ENCODE data around the gene PAPPA.

PAPPA gene

GRCh38 chr9:116436121-116436520, 282.5 kb downstream of the PAPPA start:
- H3K4me1 ChIP-seq (ENCODE audit: control insufficient read depth in 1 of 2, insufficient read depth in 2 of 2, low read length in 2 of 2): no peaks in the 10 kb centered on the region
- no peaks in the 10 kb centered on the region for H3K27me3 ChIP-seq (ENCODE audit: low read depth, low read length)
- no peaks in the 10 kb centered on the region for H3K9me3 ChIP-seq (ENCODE audit: control insufficient read depth in 1 of 2, low read length in 2 of 2)
- peaks cover 5 to 16% of the 10 kb centered on the region in 2 donors for H3K36me3 ChIP-seq (ENCODE audit: control insufficient read depth in 1 of 2, insufficient read depth in 2 of 2, low read length in 2 of 2)
- H3K27ac ChIP-seq (ENCODE audit: low read length): no peak overlapping the region
- H3K4me3 ChIP-seq (ENCODE audit: low read depth in 1 of 2, low read length in 2 of 2): no peak overlapping the region

- H3K36me3 ChIP-seq (ENCODE audit: control insufficient read depth in 1 of 2, insufficient read depth in 2 of 2, low read length in 2 of 2): peaks cover 10 to 16% of the 10 kb centered on the region in 2 donors
- no peaks in the 10 kb centered on the region for H3K9me3 ChIP-seq (ENCODE audit: control insufficient read depth in 1 of 2, low read length in 2 of 2)
- no peaks in the 10 kb centered on the region for H3K27me3 ChIP-seq (ENCODE audit: low read depth, low read length)
- no peak overlapping the region for H3K27ac ChIP-seq (ENCODE audit: low read length)
- no peak overlapping the region for H3K4me3 ChIP-seq (ENCODE audit: low read depth in 1 of 2, low read length in 2 of 2)
- no peaks in the 10 kb centered on the region for H3K4me1 ChIP-seq (ENCODE audit: control insufficient read depth in 1 of 2, insufficient read depth in 2 of 2, low read length in 2 of 2)
Measured at GRCh38 chr9:116437411-116438370, 284.1 kb downstream of the PAPPA start.

GRCh38 chr9:116442528-116442927, 288.9 kb downstream of the PAPPA start:
- no peak overlapping the region for H3K4me3 ChIP-seq (ENCODE audit: low read depth in 1 of 2, low read length in 2 of 2)

GRCh38 chr9:116447934-116448333, 294.3 kb downstream of the PAPPA start:
- H3K36me3 ChIP-seq (ENCODE audit: control insufficient read depth in 1 of 2, insufficient read depth in 2 of 2, low read length in 2 of 2): no peaks in the 10 kb centered on the region
- no peak overlapping the region for H3K27ac ChIP-seq (ENCODE audit: low read length)
- no peak overlapping the region for H3K4me3 ChIP-seq (ENCODE audit: low read depth in 1 of 2, low read length in 2 of 2)
- H3K4me1 ChIP-seq (ENCODE audit: control insufficient read depth in 1 of 2, insufficient read depth in 2 of 2, low read length in 2 of 2): no peaks in the 10 kb centered on the region
- no peaks in the 10 kb centered on the region for H3K9me3 ChIP-seq (ENCODE audit: control insufficient read depth in 1 of 2, low read length in 2 of 2)
- no peaks in the 10 kb centered on the region for H3K27me3 ChIP-seq (ENCODE audit: low read depth, low read length)

More at GRCh38 chr9:116442528-116442927, 288.9 kb downstream of the PAPPA start:
- no peaks in the 10 kb centered on the region for H3K9me3 ChIP-seq (ENCODE audit: control insufficient read depth in 1 of 2, low read length in 2 of 2)
- no peaks in the 10 kb centered on the region for H3K27me3 ChIP-seq (ENCODE audit: low read depth, low read length)
- no peaks in the 10 kb centered on the region for H3K4me1 ChIP-seq (ENCODE audit: control insufficient read depth in 1 of 2, insufficient read depth in 2 of 2, low read length in 2 of 2)
- H3K36me3 ChIP-seq (ENCODE audit: control insufficient read depth in 1 of 2, insufficient read depth in 2 of 2, low read length in 2 of 2): peaks cover 10 to 12% of the 10 kb centered on the region in 2 donors
- no peak overlapping the region for H3K27ac ChIP-seq (ENCODE audit: low read length)

DNA sequence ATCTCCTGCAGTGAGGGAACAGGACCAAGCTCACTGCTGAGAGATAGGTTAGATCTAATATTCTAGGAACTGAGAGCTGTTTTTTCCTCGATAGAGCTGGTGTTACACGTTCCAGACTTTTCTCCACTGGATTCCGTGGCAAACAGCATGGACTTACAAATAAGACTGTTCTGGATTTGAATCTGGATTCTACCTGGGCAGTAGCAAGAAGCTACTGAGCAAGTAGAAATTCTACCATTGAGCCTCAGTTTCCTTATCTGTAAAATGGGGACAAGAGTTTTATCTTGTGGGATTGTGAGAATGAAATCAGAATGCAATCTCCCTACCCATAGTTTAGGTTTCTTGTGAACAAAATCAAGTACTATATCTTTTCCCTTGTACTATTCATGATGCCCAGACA, 294.8 kb downstream of the PAPPA start:
- Histone ChIP-seq H3K36me3 (ENCODE audit: control insufficient read depth in 1 of 2, insufficient read depth in 2 of 2, low read length in 2 of 2) (no peaks in the 10 kb centered on the region), H3K9me3 (ENCODE audit: control insufficient read depth in 1 of 2, low read length in 2 of 2) (no peaks in the 10 kb centered on the region), H3K27ac (ENCODE audit: low read length) (no peak overlapping the region), H3K4me1 (ENCODE audit: control insufficient read depth in 1 of 2, insufficient read depth in 2 of 2, low read length in 2 of 2) (no peaks in the 10 kb centered on the region), H3K27me3 (ENCODE audit: low read depth, low read length) (no peaks in the 10 kb centered on the region), H3K4me3 (ENCODE audit: low read depth in 1 of 2, low read length in 2 of 2) (no peak overlapping the region)

DNA sequence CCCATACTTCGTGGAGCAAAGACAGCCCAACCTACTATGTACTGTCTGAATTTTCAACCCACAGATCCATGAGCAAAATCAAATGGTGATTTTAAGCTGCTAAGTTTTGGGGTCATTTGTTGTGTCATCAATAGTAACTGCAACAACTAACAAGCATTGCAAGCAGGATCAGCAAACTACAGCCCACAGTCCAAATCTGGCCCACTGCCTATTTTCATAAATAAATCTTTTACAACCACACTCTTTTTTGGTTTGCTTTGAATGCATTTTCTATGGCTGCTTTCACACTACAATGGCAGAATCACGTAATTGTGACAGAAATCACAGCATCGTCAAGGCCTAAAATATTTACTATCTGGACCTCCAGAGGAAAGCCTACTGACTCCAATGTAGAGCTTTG, 296.4 kb downstream of the PAPPA start:
- Histone ChIP-seq H3K27me3 (ENCODE audit: low read depth, low read length) (no peaks in the 10 kb centered on the region), H3K27ac (ENCODE audit: low read length) (no peak overlapping the region), H3K36me3 (ENCODE audit: control insufficient read depth in 1 of 2, insufficient read depth in 2 of 2, low read length in 2 of 2) (no peaks in the 10 kb centered on the region), H3K9me3 (ENCODE audit: control insufficient read depth in 1 of 2, low read length in 2 of 2) (no peaks in the 10 kb centered on the region), H3K4me1 (ENCODE audit: control insufficient read depth in 1 of 2, insufficient read depth in 2 of 2, low read length in 2 of 2) (no peaks in the 10 kb centered on the region), H3K4me3 (ENCODE audit: low read depth in 1 of 2, low read length in 2 of 2) (no peak overlapping the region)

GRCh38 chr9:116450378-116451139, 297.0 kb downstream of the PAPPA start:
- Histone ChIP-seq H3K9me3 (ENCODE audit: control insufficient read depth in 1 of 2, low read length in 2 of 2) (no peaks in the 10 kb centered on the region), H3K27ac (ENCODE audit: low read length) (no peak overlapping the region), H3K36me3 (ENCODE audit: control insufficient read depth in 1 of 2, insufficient read depth in 2 of 2, low read length in 2 of 2) (no peaks in the 10 kb centered on the region), H3K4me1 (ENCODE audit: control insufficient read depth in 1 of 2, insufficient read depth in 2 of 2, low read length in 2 of 2) (no peaks in the 10 kb centered on the region), H3K4me3 (ENCODE audit: low read depth in 1 of 2, low read length in 2 of 2) (no peak overlapping the region), H3K27me3 (ENCODE audit: low read depth, low read length) (no peaks in the 10 kb centered on the region)

- H3K27ac ChIP-seq (ENCODE audit: low read length): no peak overlapping the region
Measured at GRCh38 chr9:116451500-116452115, 298.0 kb downstream of the PAPPA start.

More at GRCh38 chr9:116451500-116452115, 298.0 kb downstream of the PAPPA start:
- peaks cover 0 to 1% of the 10 kb centered on the region in 2 donors for H3K9me3 ChIP-seq (ENCODE audit: control insufficient read depth in 1 of 2, low read length in 2 of 2)
- no peaks in the 10 kb centered on the region for H3K4me1 ChIP-seq (ENCODE audit: control insufficient read depth in 1 of 2, insufficient read depth in 2 of 2, low read length in 2 of 2)
- H3K27me3 ChIP-seq (ENCODE audit: low read depth, low read length): no peaks in the 10 kb centered on the region
- H3K4me3 ChIP-seq (ENCODE audit: low read depth in 1 of 2, low read length in 2 of 2): no peak overlapping the region
- no peaks in the 10 kb centered on the region for H3K36me3 ChIP-seq (ENCODE audit: control insufficient read depth in 1 of 2, insufficient read depth in 2 of 2, low read length in 2 of 2)

Data from muscle layer of duodenum (tissue), 2 donors.